ENCODE results near the gene ATXN2.
"Not testable (repeated sequence)": the region's sequence is repeated elsewhere in the genome, so short reads cannot be mapped to it uniquely, and the experiment has no call there.

ATXN2 gene

GRCh38 chr12:111557271-111558106 lies 41.6 kb downstream of the ATXN2 start:
- peak overlapping the region; percentile 6 for H3K27ac ChIP-seq
- no peak for TF ChIP-seq CTCF (IDR thresholded peaks at IDR 0.05)
- no peak for TF ChIP-seq ZFX (IDR thresholded peaks at IDR 0.05; ENCODE audit: borderline replicate concordance)

GRCh38 chr12:111556676-111557075 lies 42.4 kb downstream of the ATXN2 start:
- no peak overlapping the region for H3K27ac ChIP-seq
- TF ChIP-seq CTCF (IDR thresholded peaks at IDR 0.05) (no peak), ZFX (IDR thresholded peaks at IDR 0.05; ENCODE audit: borderline replicate concordance) (no peak)

GRCh38 chr12:111555313-111555712 lies 43.8 kb downstream of the ATXN2 start:
- H3K27ac ChIP-seq, result not testable (repeated sequence)

GRCh38 chr12:111546758-111547383 lies 52.2 kb downstream of the ATXN2 start:
- no peak overlapping the region for H3K27ac ChIP-seq
- TF ChIP-seq ZFX (IDR thresholded peaks at IDR 0.05; ENCODE audit: borderline replicate concordance), result no peak

GRCh38 chr12:111546171-111546570 lies 52.9 kb downstream of the ATXN2 start:
- H3K27ac ChIP-seq, result no peak overlapping the region

GRCh38 chr12:111544032-111544431 lies 55.1 kb downstream of the ATXN2 start:
- TF ChIP-seq CTCF (IDR thresholded peaks at IDR 0.05), result no peak
- TF ChIP-seq ZFX (IDR thresholded peaks at IDR 0.05; ENCODE audit: borderline replicate concordance), result no peak
- no peak overlapping the region for H3K27ac ChIP-seq

More at GRCh38 chr12:111546171-111546570, 52.9 kb downstream of the ATXN2 start:
- TF ChIP-seq CTCF (IDR thresholded peaks at IDR 0.05) (no peak), ZFX (IDR thresholded peaks at IDR 0.05; ENCODE audit: borderline replicate concordance) (no peak)

- H3K27ac ChIP-seq, result no peak overlapping the region
- TF ChIP-seq CTCF (IDR thresholded peaks at IDR 0.05), result no peak
- no peak for TF ChIP-seq ZFX (IDR thresholded peaks at IDR 0.05; ENCODE audit: borderline replicate concordance)
These were observed 66.4 kb downstream of the ATXN2 start for GRCh38 chr12:111532751-111533150.
